Activated naive CD8-positive, alpha-beta T cell (primary cell): ENCODE results near the gene KRT2.
A peak's percentile ranks its signal among the peaks of the same experiment; 100 is the strongest.

Experiments used
- H3K27ac Mint-ChIP-seq: one replicate; pipeline ENCODE4 v1.8.0; 2021; ENCODE audit warnings: mixed read lengths
- H3K27me3 Mint-ChIP-seq: one replicate; pipeline ENCODE4 v1.8.0; 2021; ENCODE audit warnings: mixed read lengths
- H3K36me3 Mint-ChIP-seq: one replicate; pipeline ENCODE4 v1.8.0; 2021; ENCODE audit warnings: mixed read lengths
- H3K4me1 Mint-ChIP-seq: one replicate; pipeline ENCODE4 v1.8.0; 2021; ENCODE audit warnings: low read depth, mixed read lengths
- H3K4me3 Mint-ChIP-seq: one replicate; pipeline ENCODE4 v1.8.0; 2021; ENCODE audit warnings: mild to moderate bottlenecking, mixed read lengths
- H3K9me3 Mint-ChIP-seq: one replicate; pipeline ENCODE4 v1.8.0; 2021; ENCODE audit warnings: low read depth, mixed read lengths

The KRT2 gene

DNA sequence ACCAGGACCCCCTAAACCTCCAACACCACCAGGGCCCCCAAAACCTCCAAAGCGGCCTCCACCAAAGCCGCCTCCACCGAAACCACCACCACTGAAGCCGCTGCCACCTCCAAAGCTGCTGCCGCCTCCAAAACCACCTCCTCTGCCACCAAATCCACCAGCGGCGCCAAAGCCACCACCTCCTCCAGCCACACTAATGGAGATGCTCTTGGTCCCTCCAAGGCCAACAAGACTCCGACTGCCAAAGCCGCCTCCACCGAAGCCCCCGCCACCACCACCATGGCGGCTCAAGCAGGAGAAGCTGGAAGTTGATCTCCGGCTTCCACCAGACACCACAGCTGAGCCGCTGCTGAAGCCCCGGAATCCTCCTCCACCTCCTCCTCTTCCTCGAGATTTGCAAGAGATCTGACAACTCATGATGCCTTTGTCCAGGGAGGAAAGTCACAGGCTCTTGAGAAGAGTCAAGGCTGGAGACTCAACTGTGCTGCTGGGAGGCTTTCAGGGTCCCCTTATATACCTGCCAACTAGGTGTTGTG lies at the start of gene KRT2:
Gene KRT2 (minus strand): TSS at position 486 of the 536 bp plus-strand sequence. CDS start 69 bp downstream, at position 417.
- Mint-ChIP-seq H3K27ac (no peak within 1 kb of the TSS), H3K4me1 (peaks cover 52% of the 10 kb centered on the region), H3K4me3 (no peak within 1 kb of the TSS), H3K27me3 (no peaks in the 10 kb centered on the region), H3K9me3 (no peaks in the 10 kb centered on the region), H3K36me3 (peaks cover 3% of the 10 kb centered on the region)

- H3K4me1 Mint-ChIP-seq, result peaks cover 2% of the 10 kb centered on the region
- no peaks in the 10 kb centered on the region for H3K36me3 Mint-ChIP-seq
- H3K27ac Mint-ChIP-seq, result no peak overlapping the region
- H3K4me3 Mint-ChIP-seq, result no peak overlapping the region
- no peaks in the 10 kb centered on the region for H3K27me3 Mint-ChIP-seq
- no peaks in the 10 kb centered on the region for H3K9me3 Mint-ChIP-seq
Observed at GRCh38 chr12:52701281-52701680, 49.3 kb upstream of the KRT2 start.

DNA sequence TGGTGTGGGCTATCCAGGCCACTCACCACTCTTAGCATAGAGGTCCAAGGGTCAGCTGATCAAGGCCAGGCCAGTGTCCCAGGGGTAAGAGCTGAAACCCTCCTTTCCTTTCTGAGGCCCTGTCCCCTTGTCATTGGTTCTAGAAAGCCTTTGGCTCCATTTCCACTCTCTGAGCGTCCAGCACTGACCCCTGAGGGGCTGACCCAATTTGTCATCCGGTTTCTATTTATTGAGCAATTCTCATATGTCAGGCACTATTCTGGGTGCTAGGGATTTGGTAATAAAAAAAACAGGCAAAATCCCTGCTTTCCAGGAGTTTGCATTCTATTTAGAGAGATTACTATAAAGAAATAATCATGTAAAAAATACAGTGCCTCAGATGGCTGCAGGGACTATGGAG lies 47.9 kb upstream of the KRT2 start:
- H3K27ac Mint-ChIP-seq, result no peak overlapping the region
- H3K4me3 Mint-ChIP-seq, result no peak overlapping the region
- H3K4me1 Mint-ChIP-seq, result peaks cover 2% of the 10 kb centered on the region
- no peaks in the 10 kb centered on the region for H3K27me3 Mint-ChIP-seq
- no peaks in the 10 kb centered on the region for H3K36me3 Mint-ChIP-seq
- no peaks in the 10 kb centered on the region for H3K9me3 Mint-ChIP-seq

DNA sequence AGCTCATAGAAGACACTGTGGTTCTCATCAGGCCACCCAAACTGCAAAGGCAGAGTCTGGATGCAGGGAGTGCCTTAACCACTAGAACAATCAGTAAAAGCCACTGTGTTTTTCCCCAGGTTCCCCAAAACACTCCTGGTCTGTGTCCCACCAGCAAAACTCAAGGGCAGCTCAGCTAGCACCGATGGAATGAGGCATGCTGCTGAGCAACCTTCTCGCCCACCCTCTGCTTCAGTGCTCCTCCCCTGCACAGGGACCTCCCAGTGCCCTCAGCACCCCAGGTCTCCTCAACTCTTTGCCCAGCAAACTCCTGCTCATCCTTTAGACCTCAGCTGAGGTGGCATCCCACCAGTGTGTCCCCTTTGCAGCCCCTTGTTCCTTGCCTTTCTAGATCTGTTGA lies 47.4 kb upstream of the KRT2 start:
- Mint-ChIP-seq H3K27ac (no peak overlapping the region), H3K9me3 (no peaks in the 10 kb centered on the region), H3K4me1 (peaks cover 2% of the 10 kb centered on the region), H3K4me3 (no peak overlapping the region), H3K27me3 (no peaks in the 10 kb centered on the region), H3K36me3 (no peaks in the 10 kb centered on the region)

GRCh38 chr12:52698651-52699340 lies 46.8 kb upstream of the KRT2 start:
- H3K9me3 Mint-ChIP-seq, result no peaks in the 10 kb centered on the region
- H3K27ac Mint-ChIP-seq, result no peak overlapping the region
- H3K27me3 Mint-ChIP-seq, result no peaks in the 10 kb centered on the region
- H3K36me3 Mint-ChIP-seq, result no peaks in the 10 kb centered on the region
- H3K4me1 Mint-ChIP-seq, result peaks cover 1% of the 10 kb centered on the region
- H3K4me3 Mint-ChIP-seq, result no peak overlapping the region

DNA sequence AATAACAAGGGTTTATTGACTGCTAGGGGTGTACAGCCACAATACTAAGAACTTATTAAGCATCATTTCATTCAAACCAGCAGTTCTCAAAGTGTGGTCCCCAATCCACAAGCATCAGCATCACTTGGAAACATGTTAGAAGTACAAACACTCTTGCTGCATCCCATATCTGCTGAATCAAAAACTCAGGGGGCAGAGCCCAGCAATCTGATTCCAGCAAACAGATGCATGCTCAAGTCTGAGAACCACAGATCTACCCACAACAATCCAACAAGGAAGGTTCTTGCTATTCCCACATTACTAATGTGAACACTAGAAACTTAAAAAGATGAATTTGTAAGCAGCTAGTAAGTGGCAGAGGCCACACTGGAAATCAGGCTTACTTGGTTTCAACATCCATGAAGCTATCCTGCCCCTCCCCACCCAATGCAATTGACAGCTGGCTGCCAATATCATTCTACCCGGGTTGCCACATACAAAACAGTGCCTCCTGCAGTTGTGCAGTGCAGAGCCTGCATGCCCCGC lies 45.1 kb upstream of the KRT2 start:
- peaks cover 3% of the 10 kb centered on the region for H3K4me1 Mint-ChIP-seq
- no peaks in the 10 kb centered on the region for H3K36me3 Mint-ChIP-seq
- no peak overlapping the region for H3K4me3 Mint-ChIP-seq
- H3K27ac Mint-ChIP-seq, result no peak overlapping the region
- H3K9me3 Mint-ChIP-seq, result no peaks in the 10 kb centered on the region
- H3K27me3 Mint-ChIP-seq, result no peaks in the 10 kb centered on the region

DNA sequence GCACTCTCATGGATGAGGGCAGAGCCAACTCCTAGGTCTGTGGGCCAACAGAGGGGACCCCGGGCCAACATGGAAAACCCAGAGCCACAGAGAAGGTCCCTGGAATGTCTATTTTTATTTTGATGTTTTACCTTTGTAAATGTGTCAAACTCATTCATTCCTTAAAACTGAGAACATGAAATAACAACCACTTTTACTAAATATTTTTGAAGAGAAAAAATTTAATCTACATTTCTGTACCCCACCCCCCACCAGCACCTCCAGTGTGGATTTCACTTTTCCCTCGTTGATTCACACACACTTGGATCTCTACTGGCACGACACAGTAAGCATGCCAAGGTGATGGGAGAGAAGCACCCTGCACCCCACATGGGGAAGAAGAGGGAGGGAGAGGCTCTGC lies 44.6 kb upstream of the KRT2 start:
- Mint-ChIP-seq H3K36me3 (no peaks in the 10 kb centered on the region), H3K27me3 (no peaks in the 10 kb centered on the region), H3K27ac (no peak overlapping the region), H3K4me3 (no peak overlapping the region), H3K4me1 (peaks cover 8% of the 10 kb centered on the region), H3K9me3 (no peaks in the 10 kb centered on the region)

- H3K4me1 Mint-ChIP-seq, result peaks cover 24% of the 10 kb centered on the region
- no peak overlapping the region for H3K4me3 Mint-ChIP-seq
- no peaks in the 10 kb centered on the region for H3K36me3 Mint-ChIP-seq
- no peaks in the 10 kb centered on the region for H3K27me3 Mint-ChIP-seq
- no peaks in the 10 kb centered on the region for H3K9me3 Mint-ChIP-seq
- no peak overlapping the region for H3K27ac Mint-ChIP-seq
Observed at GRCh38 chr12:52695039-52695438, 43.0 kb upstream of the KRT2 start.

DNA sequence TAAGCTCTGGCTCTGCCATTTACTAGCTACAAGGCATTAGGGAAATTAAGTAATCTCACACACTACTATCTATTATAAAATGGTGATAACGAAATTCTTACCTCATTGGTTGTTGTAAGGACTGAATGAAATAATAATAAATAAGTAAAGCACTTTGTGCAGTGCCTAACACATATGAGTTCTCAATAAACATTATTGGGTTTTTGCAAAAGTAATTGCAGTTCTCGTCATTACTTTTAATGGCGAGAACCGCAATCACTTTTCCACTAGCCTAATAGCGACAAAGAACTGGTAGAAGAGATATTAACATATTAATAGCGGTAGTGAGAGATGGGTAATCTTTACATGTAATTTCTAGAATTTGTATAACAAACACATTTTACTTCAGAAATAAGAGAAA lies 42.1 kb upstream of the KRT2 start:
- H3K4me3 Mint-ChIP-seq, result no peak overlapping the region
- no peak overlapping the region for H3K27ac Mint-ChIP-seq
- peaks cover 30% of the 10 kb centered on the region for H3K4me1 Mint-ChIP-seq
- no peaks in the 10 kb centered on the region for H3K27me3 Mint-ChIP-seq
- no peaks in the 10 kb centered on the region for H3K36me3 Mint-ChIP-seq
- no peaks in the 10 kb centered on the region for H3K9me3 Mint-ChIP-seq

GRCh38 chr12:52693261-52693660 lies 41.2 kb upstream of the KRT2 start:
- no peaks in the 10 kb centered on the region for H3K9me3 Mint-ChIP-seq
- no peak overlapping the region for H3K4me3 Mint-ChIP-seq
- H3K36me3 Mint-ChIP-seq, result no peaks in the 10 kb centered on the region
- no peaks in the 10 kb centered on the region for H3K27me3 Mint-ChIP-seq
- no peak overlapping the region for H3K27ac Mint-ChIP-seq
- peaks cover 36% of the 10 kb centered on the region for H3K4me1 Mint-ChIP-seq

- Mint-ChIP-seq H3K4me1 (peaks cover 46% of the 10 kb centered on the region), H3K9me3 (no peaks in the 10 kb centered on the region), H3K4me3 (peak overlapping the region; percentile 30), H3K36me3 (no peaks in the 10 kb centered on the region), H3K27me3 (no peaks in the 10 kb centered on the region), H3K27ac (no peak overlapping the region)
Observed at GRCh38 chr12:52692254-52692653, 40.2 kb upstream of the KRT2 start.

GRCh38 chr12:52691841-52692150 lies 39.8 kb upstream of the KRT2 start:
- Mint-ChIP-seq H3K4me3 (peak overlapping the region; percentile 88), H3K27me3 (no peaks in the 10 kb centered on the region), H3K36me3 (no peaks in the 10 kb centered on the region), H3K4me1 (peaks cover 50% of the 10 kb centered on the region), H3K9me3 (no peaks in the 10 kb centered on the region), H3K27ac (no peak overlapping the region)

DNA sequence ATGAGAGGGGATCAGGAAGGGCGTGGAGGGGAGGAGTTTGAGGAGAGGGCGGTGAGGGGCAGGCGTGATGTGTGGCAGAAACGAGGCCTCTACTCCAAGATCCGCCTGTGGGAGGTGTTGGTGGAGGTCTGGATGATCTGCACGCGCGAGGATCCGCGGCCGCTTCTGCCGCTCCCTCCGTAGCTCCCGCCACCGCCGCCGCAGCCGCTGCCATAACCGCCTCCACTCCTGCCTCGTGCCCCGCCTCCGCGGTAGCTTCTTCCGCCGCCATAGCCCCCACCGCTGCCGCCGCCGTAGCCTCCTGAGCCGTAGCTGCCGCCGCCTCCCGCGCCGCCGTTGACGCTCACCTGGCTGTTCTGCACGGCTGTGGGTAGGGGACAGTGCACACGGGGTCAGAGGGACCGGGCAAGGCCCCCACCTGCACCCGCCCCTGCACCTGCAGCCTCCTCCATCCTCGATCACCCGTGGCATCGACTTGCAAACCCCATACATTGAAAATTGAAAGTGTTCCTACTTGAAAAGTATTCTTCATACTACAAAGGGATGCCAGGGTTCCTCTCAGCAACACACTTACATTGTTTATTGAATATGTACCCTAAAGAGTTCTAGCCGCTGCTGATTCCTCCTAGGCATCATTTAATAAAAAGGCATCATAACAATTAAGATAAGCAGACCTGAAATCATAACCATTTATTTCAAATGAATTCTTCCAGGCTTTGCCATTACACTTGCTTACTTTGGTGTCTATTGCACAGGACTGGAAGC lies 39.2 kb upstream of the KRT2 start:
- peaks cover 50% of the 10 kb centered on the region for H3K4me1 Mint-ChIP-seq
- H3K9me3 Mint-ChIP-seq, result no peaks in the 10 kb centered on the region
- H3K27ac Mint-ChIP-seq, result peak overlapping the region; percentile 29

DNA sequence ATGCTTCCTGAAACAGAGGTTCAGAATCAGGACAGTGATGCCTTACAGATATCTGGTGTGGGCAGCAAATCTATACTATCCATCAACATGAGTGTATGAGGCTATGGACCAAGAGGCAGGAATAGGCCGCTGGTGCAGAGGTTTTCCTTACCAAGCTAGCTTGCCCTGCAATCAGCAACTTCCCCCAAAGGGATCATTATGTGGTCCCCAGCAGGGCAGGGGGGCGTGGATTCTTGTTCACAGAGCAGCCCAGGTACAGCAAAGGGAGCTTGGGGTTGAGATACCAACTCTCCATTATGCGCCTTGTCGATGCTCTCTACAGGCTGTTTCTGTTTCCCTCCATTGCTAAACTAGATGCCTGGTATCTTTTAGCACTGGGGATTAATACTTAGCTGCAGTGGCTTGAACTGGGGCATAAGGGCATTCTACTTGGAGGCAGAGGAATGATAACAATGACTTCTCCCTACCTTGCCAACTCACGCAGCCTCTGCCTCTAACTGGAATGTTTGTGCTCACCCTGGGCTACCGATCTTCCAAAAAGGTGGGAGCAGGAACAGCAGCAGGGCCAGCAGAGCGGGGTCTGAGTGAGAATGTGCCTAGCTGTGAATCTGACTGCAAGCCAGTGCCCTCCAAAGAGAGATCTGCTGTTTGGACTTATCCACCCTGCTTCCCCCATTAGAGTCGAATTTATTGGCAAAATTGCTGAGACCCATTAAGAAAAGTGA lies 38.5 kb upstream of the KRT2 start:
- Mint-ChIP-seq H3K4me1 (peaks cover 50% of the 10 kb centered on the region), H3K27me3 (no peaks in the 10 kb centered on the region), H3K9me3 (no peaks in the 10 kb centered on the region), H3K27ac (peak overlapping the region; percentile 29), H3K4me3 (peak overlapping the region; percentile 88), H3K36me3 (no peaks in the 10 kb centered on the region)

More for the DNA sequence above, 39.2 kb upstream of the KRT2 start:
- H3K27me3 Mint-ChIP-seq, result no peaks in the 10 kb centered on the region
- peak overlapping the region; percentile 88 for H3K4me3 Mint-ChIP-seq
- H3K36me3 Mint-ChIP-seq, result no peaks in the 10 kb centered on the region

DNA sequence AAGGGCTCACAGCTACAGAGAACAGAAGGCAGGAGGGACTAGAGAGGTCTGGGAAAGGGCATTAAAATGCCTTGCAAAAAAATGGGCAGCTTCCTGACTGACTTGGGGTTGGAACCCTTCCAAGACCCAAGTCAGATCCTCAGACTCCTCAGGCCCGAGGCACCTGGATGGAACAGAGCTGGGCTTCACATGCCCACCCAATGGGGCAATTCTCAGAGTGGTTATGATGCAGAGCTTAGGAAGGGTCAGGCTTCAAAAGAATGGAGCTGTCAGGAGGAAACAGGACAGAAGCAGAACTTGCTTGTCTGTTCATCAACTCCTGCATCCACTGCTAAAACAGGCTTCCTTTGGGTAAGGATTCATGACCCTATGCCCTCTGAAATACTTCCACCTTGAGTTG lies 37.9 kb upstream of the KRT2 start:
- H3K36me3 Mint-ChIP-seq, result no peaks in the 10 kb centered on the region
- H3K4me1 Mint-ChIP-seq, result peaks cover 50% of the 10 kb centered on the region
- no peaks in the 10 kb centered on the region for H3K9me3 Mint-ChIP-seq
- H3K27me3 Mint-ChIP-seq, result no peaks in the 10 kb centered on the region
- no peak overlapping the region for H3K27ac Mint-ChIP-seq
- H3K4me3 Mint-ChIP-seq, result peak overlapping the region; percentile 88
